Measurements from ENCODE around the gene MIA2. TPM values are rescaled to one million over a fixed set of nuclear protein-coding genes. Genes with fewer than 3 reads are reported as not detected.

The MIA2 gene
- total and polyA plus RNA-seq, 9 of the 15 experiments (the other 6 are each of a cell fraction or from before 2014, with no cell fraction given): 6.0 to 21.8 (median 12.8) TPM

GRCh38 chr14:39423793-39424192, 190.1 kb downstream of the MIA2 start:
- no peaks in the 10 kb centered on the region; the same call in 2 of the 3 replicates for H3K36me3 ChIP-seq (ENCODE audit: control insufficient read depth, insufficient read depth, low read length)
- no peak for ATAC-seq
- no peaks in the 10 kb centered on the region for H4K20me1 ChIP-seq (replicated peaks; ENCODE audit: control insufficient read depth, insufficient read depth, low read length)
- no peak for FAIRE-seq
- H3K9me1 ChIP-seq (ENCODE audit: control insufficient read depth, insufficient read depth, low read length): no peaks in the 10 kb centered on the region
- no TSS peak for BruUV-seq (replicated peaks)
- H3K9me3 ChIP-seq (replicated peaks; ENCODE audit: control insufficient read depth, insufficient read depth, low read depth, low read length): no peaks in the 10 kb centered on the region
- H3K9ac ChIP-seq (ENCODE audit: insufficient read depth in 1 of 2, low read depth in 2 of 2, low read length in 2 of 2): no peak overlapping the region
- no peak overlapping the region for H3K4me2 ChIP-seq (ENCODE audit: insufficient read depth, low read length)
- H3K27me3 ChIP-seq (ENCODE audit: control insufficient read depth in 2 of 2, insufficient read depth in 2 of 2, low read length in 2 of 2): no peaks in the 10 kb centered on the region
- H3K4me1 ChIP-seq (replicated peaks in 1 of 2; ENCODE audit: control insufficient read depth in 2 of 2, insufficient read depth in 2 of 2, low read length in 2 of 2): no peaks in the 10 kb centered on the region
- 56% methylated on average over 3 of the region's 3 CpGs for WGBS (ENCODE audit: insufficient coverage, low coverage, missing lambda C conversion rate)
- ChIA-PET CTCF (ENCODE audit: low intra/inter-chr PET ratio) (no interaction called here), POLR2A (interaction anchor here (0.6 to 2.7 kb wide), 3 partner anchors 9 to 80 kb away, joined by 3 to 15 read pairs (median 3); partner anchors contain the start of gene FBXO33)
- H3K27ac ChIP-seq (ENCODE audit: extremely low read depth, low read depth, low read length): no peak overlapping the region
- DNase-seq (ENCODE audit: extremely low read depth in 1 of 4, low spot score in 3 of 4): no peak
- no peak for TF ChIP-seq RCOR1 (IDR thresholded peaks at IDR 0.05; ENCODE audit: borderline replicate concordance in 1 of 2, low read depth in 2 of 2, low read length in 2 of 2)
- TF ChIP-seq IRF2 (CRISPR knock-in tag; IDR thresholded peaks at IDR 0.05): no peak
- no peak for TF ChIP-seq MCM5 (IDR thresholded peaks at IDR 0.05; ENCODE audit: low read depth)
- TF ChIP-seq GABPB1 (CRISPR knock-in tag; IDR thresholded peaks at IDR 0.05): no peak
- no peak for TF ChIP-seq TGIF2 (CRISPR knock-in tag; IDR thresholded peaks at IDR 0.05)
- TF ChIP-seq KLF1 (tag; IDR thresholded peaks at IDR 0.05): no peak
- no peak for TF ChIP-seq ZZZ3 (IDR thresholded peaks at IDR 0.05)
- TF ChIP-seq NFIC (IDR thresholded peaks at IDR 0.05): no peak
- TF ChIP-seq ELF2 (CRISPR knock-in tag; IDR thresholded peaks at IDR 0.05): no peak
- no peak for TF ChIP-seq KLF10 (CRISPR knock-in tag; IDR thresholded peaks at IDR 0.05)
- TF ChIP-seq C11orf30 (IDR thresholded peaks at IDR 0.05; ENCODE audit: low read depth): no peak
- intact Hi-C loops (cut with micrococcal nuclease): no loop called here
- H3K79me2 ChIP-seq (ENCODE audit: control insufficient read depth, insufficient read depth, low read length): no peaks in the 10 kb centered on the region
- H2AFZ ChIP-seq (ENCODE audit: low read depth, low read length): no peak overlapping the region
- in situ Hi-C loops (cut with MboI): loop anchor here (10.0 kb wide), 1 partner anchor 319 kb away; the partner anchor contains the start of gene SEC23A
- no peak overlapping the region for H3K4me3 ChIP-seq
